ELF-1 (cell line): ENCODE measurements around the gene EDNRB.
A peak's percentile ranks its signal among the peaks of the same experiment; 100 is the strongest.
"Not testable (repeated sequence)": the region's sequence is repeated elsewhere in the genome, so short reads cannot be mapped to it uniquely, and the experiment has no call there.

Experiments used
- DNase-seq: peaks from one replicate; pipeline ENCODE4 v3.0.0-alpha.2; 2016; ENCODE audit warnings: low read depth, low spot score

EDNRB gene

GRCh38 chr13:77918391-77919245 lies at the start of gene EDNRB:
TSS of gene EDNRB (minus strand) at chr13:77918831. CDS start at chr13:77918573, 258 bp downstream.
- DNase-seq = peak; percentile 79

DNA sequence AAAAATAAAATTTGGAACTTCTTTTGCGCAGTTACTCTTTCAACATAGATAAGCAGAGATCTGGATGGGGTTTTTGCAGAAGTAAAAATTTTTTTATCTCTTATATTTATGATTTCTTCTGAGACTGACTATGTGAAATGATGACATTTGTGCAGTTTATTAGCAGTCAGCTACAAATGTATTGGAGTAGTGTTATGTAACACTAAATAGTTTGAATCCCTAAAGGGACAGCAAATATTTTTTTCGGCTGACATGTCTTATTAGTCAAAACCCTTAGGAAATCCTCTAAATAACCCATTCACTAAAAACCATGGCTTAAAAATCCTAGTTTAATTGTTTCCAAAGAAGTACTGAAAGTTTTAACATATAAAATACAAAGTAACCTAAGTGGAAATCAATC lies 48.0 kb upstream of the EDNRB start:
- no peak for DNase-seq

- peak; percentile 59 for DNase-seq
Measured at GRCh38 chr13:77952737-77953136, 34.1 kb upstream of the EDNRB start.

DNA sequence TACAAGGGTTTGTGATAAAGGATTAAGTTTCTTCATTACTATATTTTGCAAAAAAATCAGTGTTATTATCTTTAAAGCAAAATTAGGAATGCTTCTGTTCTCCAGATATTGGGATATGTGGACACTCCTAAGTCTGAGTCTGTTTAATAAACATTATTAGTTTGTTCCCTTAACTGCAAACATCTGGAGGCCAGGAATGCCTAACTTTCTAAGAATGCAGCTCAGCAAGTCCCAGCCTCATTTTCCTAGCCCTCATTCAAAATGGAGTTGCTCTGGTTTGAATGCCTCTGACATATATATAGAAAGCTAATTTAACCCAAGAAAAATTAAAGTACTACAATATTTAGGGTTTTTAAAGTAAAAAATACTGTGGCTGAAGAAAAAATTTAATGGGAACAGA lies 33.6 kb upstream of the EDNRB start:
- DNase-seq = peak; percentile 35

DNA sequence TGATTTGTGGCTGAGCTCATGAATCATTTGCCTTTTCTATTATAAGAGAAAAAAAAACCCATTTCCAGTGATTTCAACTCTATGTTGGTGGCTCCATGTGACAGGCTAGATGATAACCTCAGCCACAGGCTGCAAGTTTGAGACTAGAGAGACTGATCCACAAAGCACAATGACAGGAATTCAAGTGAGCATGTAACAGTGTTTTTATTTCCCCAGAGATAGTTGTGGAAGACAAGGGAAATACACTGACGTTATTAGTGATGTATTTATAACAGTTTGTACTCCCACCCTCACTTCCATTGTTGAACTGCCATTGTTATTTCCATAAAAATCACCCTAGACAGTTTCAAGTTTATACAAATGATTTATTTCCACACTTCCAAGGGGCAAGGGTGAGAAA lies 27.9 kb upstream of the EDNRB start:
- no peak for DNase-seq

GRCh38 chr13:77935063-77935462 lies 16.4 kb upstream of the EDNRB start:
- not testable (repeated sequence) for DNase-seq

DNA sequence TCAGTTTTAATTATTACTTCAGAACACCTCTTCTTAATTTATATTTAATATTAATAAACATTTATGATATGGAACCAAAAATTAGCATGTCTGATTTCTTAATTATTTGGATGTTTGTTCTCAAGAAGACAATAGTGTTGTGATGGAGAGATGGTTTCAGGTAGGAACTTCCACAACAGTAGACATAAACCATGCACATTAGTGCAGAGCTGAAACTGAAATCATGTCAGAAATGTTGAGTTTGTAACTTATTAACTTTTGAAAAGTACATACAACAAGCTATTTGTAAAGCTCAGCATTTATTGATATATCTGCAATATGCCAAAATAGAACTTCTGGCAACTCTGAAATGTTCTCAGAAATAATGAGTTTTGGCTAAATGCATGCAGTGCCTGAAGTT lies 11.8 kb upstream of the EDNRB start:
- no peak for DNase-seq

- no peak for DNase-seq
Measured at GRCh38 chr13:77928909-77929308, 10.3 kb upstream of the EDNRB start.

- no peak for DNase-seq
Measured at GRCh38 chr13:77925616-77926015, 7.0 kb upstream of the EDNRB start.

- no peak for DNase-seq
Measured at GRCh38 chr13:77919921-77920294, 1.3 kb upstream of the EDNRB start.

DNA sequence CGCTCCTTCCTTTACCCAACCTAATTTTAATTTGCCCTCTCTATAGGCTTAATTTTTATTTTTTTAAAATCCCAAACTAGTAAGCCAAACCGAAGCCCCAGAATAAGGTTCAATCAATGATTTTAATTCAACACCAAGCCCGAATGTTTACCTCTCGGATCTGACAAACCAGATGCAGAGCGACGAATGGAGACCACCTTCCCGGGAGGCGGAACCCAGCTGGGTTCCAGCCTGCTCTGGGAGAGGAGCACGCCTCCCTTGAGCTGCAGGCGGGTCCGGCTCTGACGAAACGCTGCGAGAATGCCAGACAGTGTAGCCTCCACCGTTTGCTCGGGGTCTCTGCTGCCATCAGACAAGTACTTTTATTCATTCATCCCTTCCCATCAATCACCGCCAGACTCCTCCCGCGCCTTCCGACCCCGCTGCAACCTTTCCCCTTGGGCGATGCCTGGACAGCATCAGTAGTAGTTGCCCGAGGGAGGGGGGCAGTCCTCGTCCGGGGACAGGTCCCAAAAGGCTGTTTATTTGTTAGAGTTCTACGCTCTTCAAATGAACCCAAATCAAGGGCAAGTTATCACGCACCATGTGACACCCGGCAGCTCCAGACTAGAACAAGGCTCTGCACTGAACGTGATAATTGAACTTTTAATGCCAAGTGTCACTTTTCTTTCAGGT lies 752 bp upstream of the EDNRB start:
- peak; percentile 96 for DNase-seq

GRCh38 chr13:77916488-77916887 lies 2.1 kb downstream of the EDNRB start:
- no peak for DNase-seq

GRCh38 chr13:77915686-77916085 lies 2.9 kb downstream of the EDNRB start:
- no peak for DNase-seq

- no peak for DNase-seq
Measured at GRCh38 chr13:77913003-77913402, 5.6 kb downstream of the EDNRB start.

- no peak for DNase-seq
Measured at GRCh38 chr13:77911751-77912150, 6.9 kb downstream of the EDNRB start.

GRCh38 chr13:77909827-77910226 lies 8.8 kb downstream of the EDNRB start:
- peak; percentile 22 for DNase-seq

DNA sequence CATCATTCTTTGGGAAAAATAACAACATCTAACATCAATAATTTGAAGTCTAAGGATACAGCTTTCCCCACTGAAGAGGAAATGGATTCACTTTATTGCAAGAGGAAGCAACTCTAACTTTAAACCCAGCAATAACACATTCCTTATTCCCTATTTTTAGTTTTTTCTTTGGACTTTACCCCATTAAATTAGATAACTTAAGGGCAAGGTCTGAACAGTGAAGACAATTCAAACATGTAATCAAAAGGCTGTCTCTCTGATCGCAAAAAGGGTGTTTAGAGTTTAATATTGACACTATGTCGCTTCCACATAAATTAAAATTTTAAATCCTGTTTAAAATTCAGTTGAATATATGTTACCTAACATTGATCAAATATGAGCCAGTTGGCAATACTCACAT lies 10.1 kb downstream of the EDNRB start:
- no peak for DNase-seq

GRCh38 chr13:77907666-77908341 lies 10.8 kb downstream of the EDNRB start:
- no peak for DNase-seq

GRCh38 chr13:77904031-77904430 lies 14.6 kb downstream of the EDNRB start:
- DNase-seq = no peak

DNA sequence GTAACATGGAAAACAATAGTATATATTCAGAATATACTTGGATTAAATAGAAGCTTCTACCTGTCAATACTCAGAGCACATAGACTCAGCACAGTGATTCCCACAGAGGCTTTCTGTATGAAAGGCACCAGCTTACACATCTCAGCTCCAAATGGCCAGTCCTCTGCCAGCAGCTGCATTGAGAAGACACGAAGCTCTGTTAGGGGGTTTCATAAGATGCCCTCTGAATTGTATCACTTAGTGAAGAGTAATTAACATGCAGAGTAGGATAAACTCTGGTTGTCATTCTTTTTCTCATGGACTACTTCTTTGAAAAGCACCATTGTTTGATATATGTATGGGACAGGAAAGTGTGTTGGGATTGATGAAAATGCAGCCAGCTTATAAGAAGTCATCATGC lies 15.2 kb downstream of the EDNRB start:
- DNase-seq = no peak

DNA sequence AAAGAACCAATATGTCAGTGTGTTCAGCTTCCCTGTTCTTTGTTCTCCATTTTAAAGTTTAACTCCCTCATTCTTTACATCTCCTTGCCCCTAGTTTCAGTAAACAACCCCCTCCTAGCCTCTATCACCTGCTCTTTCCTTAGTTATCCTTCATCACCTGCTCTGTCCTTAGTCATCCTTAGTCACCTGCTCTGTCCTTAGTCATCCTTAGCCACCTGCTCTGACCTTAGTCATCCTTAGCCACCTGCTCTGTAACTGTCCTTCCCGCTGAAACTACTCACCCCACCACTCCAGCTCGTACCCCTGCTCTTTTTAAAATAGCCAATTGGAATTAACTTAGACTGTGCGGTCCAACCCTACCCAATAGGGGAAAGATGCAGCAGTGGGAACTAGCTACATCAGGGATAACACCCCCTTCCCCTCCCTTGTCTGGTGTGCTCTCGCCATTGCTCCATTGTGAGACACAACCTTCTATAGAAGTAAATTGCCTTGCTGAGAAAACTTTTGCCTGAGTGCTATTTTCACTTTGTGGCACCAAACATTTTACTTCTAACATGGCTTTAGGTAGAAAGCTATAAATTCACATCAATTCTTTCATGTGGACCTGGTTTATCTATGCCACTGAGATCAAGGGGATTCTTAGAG lies 16.2 kb downstream of the EDNRB start:
- no peak for DNase-seq

GRCh38 chr13:77898097-77898496 lies 20.5 kb downstream of the EDNRB start:
- no peak for DNase-seq
